ENCODE measurements around the gene KCTD7.
"Not testable (repeated sequence)": the region's sequence is repeated elsewhere in the genome, so short reads cannot be mapped to it uniquely, and the experiment has no call there.

DNA sequence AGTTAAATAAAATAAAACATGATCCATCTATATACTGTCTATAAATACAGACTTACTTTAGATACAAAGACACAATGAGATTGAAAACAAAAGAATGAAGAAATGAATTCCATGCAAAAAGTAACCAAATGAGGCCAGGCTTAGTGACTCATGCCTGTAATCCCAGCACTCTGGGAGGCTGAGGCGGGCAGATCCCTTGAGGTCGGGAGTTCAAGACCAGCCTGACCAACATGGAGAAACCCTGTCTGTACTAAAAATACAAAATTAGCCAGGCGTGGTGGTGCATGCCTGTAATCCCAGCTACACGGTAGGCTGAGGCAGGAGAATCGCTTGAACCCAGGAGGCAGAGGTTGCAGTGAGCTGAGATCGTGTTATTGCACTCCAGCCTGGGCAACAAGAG is 59.0 kb downstream of the KCTD7 start:
- not testable (repeated sequence) for TF ChIP-seq POLR2AphosphoS5 (IDR thresholded peaks at IDR 0.05; ENCODE audit: borderline replicate concordance, low read depth, low read length); EZH2 (IDR thresholded peaks at IDR 0.05)

All from SK-N-MC (cell line).